ENCODE measurements around the gene SIL1.
A peak's percentile ranks its signal among the peaks of the same experiment; 100 is the strongest.
"Not testable (repeated sequence)": the region's sequence is repeated elsewhere in the genome, so short reads cannot be mapped to it uniquely, and the experiment has no call there.

Gene SIL1

GRCh38 chr5:139038613-139039305 is 159.4 kb downstream of the SIL1 start:
- Mint-ChIP-seq H3K27me3 (no peaks in the 10 kb centered on the region), H3K4me3 (no peak overlapping the region), H3K9me3 (peaks cover 17% of the 10 kb centered on the region), H3K27ac (no peak overlapping the region), H3K4me1 (no peaks in the 10 kb centered on the region), H3K36me3 (peaks cover 36% of the 10 kb centered on the region)

DNA sequence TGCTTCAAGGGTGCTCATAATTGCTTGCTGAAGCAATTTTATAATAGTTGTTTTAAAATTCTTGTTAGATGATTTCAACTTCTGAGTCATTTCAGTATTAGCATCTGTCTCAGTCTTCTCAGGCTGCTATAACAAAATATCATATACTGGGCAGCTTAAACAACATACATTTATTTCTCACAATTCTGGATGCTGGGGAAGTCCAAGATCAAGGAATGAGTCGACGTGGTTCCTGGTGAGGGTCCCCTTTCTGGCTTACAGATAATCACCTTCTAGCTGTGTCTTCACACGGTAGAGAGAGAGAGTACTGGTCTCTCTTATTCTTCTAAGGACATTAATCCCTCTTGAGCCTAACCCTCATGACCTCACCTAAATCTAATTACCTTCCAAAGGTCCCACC is 160.4 kb downstream of the SIL1 start:
- peaks cover 41% of the 10 kb centered on the region for H3K36me3 Mint-ChIP-seq
- peaks cover 24% of the 10 kb centered on the region for H3K9me3 Mint-ChIP-seq
- no peaks in the 10 kb centered on the region for H3K4me1 Mint-ChIP-seq
- H3K4me3 Mint-ChIP-seq = no peak overlapping the region
- H3K27ac Mint-ChIP-seq = no peak overlapping the region
- H3K27me3 Mint-ChIP-seq = no peaks in the 10 kb centered on the region

- Mint-ChIP-seq H3K36me3 (peaks cover 44% of the 10 kb centered on the region), H3K9me3 (peaks cover 24% of the 10 kb centered on the region)
- not testable (repeated sequence) for H3K27ac Mint-ChIP-seq, H3K4me3 Mint-ChIP-seq, H3K4me1 Mint-ChIP-seq, H3K27me3 Mint-ChIP-seq
These were observed 161.8 kb downstream of the SIL1 start for GRCh38 chr5:139036332-139036731.

- H3K4me3 Mint-ChIP-seq = no peak overlapping the region
- no peaks in the 10 kb centered on the region for H3K4me1 Mint-ChIP-seq
- H3K27me3 Mint-ChIP-seq = no peaks in the 10 kb centered on the region
- H3K27ac Mint-ChIP-seq = no peak overlapping the region
- H3K9me3 Mint-ChIP-seq = no peaks in the 10 kb centered on the region
- H3K36me3 Mint-ChIP-seq = peaks cover 17% of the 10 kb centered on the region
These were observed 171.0 kb downstream of the SIL1 start for GRCh38 chr5:139027150-139027549.

DNA sequence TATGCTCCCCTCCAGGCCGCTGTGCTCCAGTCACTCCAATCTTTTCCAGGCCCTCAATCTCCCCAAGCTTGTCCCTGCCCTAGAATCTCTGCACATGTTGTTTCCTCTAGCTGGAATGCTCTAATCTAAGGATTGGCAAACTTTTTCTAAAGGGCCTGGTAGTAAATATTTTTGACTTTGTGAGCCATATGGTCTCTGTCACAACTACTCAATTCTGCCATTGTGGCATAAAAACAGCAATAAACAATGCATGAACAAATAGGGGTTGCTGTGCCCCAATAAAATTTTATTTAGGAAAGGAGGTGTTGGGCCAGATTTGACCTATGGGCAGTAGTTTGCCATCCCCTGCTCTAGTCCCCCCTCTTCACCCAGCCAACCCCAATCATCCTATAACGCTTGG is 172.5 kb downstream of the SIL1 start:
- peaks cover 13% of the 10 kb centered on the region for H3K36me3 Mint-ChIP-seq
- no peak overlapping the region for H3K4me3 Mint-ChIP-seq
- no peaks in the 10 kb centered on the region for H3K9me3 Mint-ChIP-seq
- no peaks in the 10 kb centered on the region for H3K27me3 Mint-ChIP-seq
- no peaks in the 10 kb centered on the region for H3K4me1 Mint-ChIP-seq
- H3K27ac Mint-ChIP-seq = no peak overlapping the region

- no peaks in the 10 kb centered on the region for H3K4me1 Mint-ChIP-seq
- H3K27ac Mint-ChIP-seq = no peak overlapping the region
- no peaks in the 10 kb centered on the region for H3K27me3 Mint-ChIP-seq
- H3K9me3 Mint-ChIP-seq = no peaks in the 10 kb centered on the region
- peaks cover 15% of the 10 kb centered on the region for H3K36me3 Mint-ChIP-seq
- H3K4me3 Mint-ChIP-seq = no peak overlapping the region
These were observed 174.9 kb downstream of the SIL1 start for GRCh38 chr5:139023286-139023685.

GRCh38 chr5:139022528-139022927 is 175.6 kb downstream of the SIL1 start:
- Mint-ChIP-seq H3K4me1 (no peaks in the 10 kb centered on the region), H3K4me3 (no peak overlapping the region), H3K27me3 (no peaks in the 10 kb centered on the region), H3K36me3 (peaks cover 17% of the 10 kb centered on the region), H3K27ac (no peak overlapping the region), H3K9me3 (no peaks in the 10 kb centered on the region)

GRCh38 chr5:139021346-139021745 is 176.8 kb downstream of the SIL1 start:
- no peak overlapping the region for H3K27ac Mint-ChIP-seq
- H3K27me3 Mint-ChIP-seq = no peaks in the 10 kb centered on the region
- no peaks in the 10 kb centered on the region for H3K9me3 Mint-ChIP-seq
- H3K36me3 Mint-ChIP-seq = peaks cover 22% of the 10 kb centered on the region
- H3K4me1 Mint-ChIP-seq = no peaks in the 10 kb centered on the region
- H3K4me3 Mint-ChIP-seq = no peak overlapping the region

- peaks cover 27% of the 10 kb centered on the region for H3K36me3 Mint-ChIP-seq
- no peaks in the 10 kb centered on the region for H3K4me1 Mint-ChIP-seq
These were observed 178.3 kb downstream of the SIL1 start for GRCh38 chr5:139019880-139020279.

GRCh38 chr5:139019211-139019610 is 179.0 kb downstream of the SIL1 start:
- H3K36me3 Mint-ChIP-seq = peaks cover 28% of the 10 kb centered on the region
- H3K4me3 Mint-ChIP-seq = no peak overlapping the region
- H3K9me3 Mint-ChIP-seq = no peaks in the 10 kb centered on the region

More at GRCh38 chr5:139019880-139020279, 178.3 kb downstream of the SIL1 start:
- Mint-ChIP-seq H3K27ac (no peak overlapping the region), H3K4me3 (no peak overlapping the region), H3K27me3 (no peaks in the 10 kb centered on the region), H3K9me3 (no peaks in the 10 kb centered on the region)

GRCh38 chr5:139017624-139018023 is 180.5 kb downstream of the SIL1 start:
- no peaks in the 10 kb centered on the region for H3K4me1 Mint-ChIP-seq
- no peaks in the 10 kb centered on the region for H3K9me3 Mint-ChIP-seq
- no peak overlapping the region for H3K4me3 Mint-ChIP-seq
- H3K27ac Mint-ChIP-seq = no peak overlapping the region
- H3K36me3 Mint-ChIP-seq = peaks cover 34% of the 10 kb centered on the region
- H3K27me3 Mint-ChIP-seq = no peaks in the 10 kb centered on the region

More at GRCh38 chr5:139019211-139019610, 179.0 kb downstream of the SIL1 start:
- Mint-ChIP-seq H3K27ac (no peak overlapping the region), H3K4me1 (no peaks in the 10 kb centered on the region), H3K27me3 (no peaks in the 10 kb centered on the region)

- no peaks in the 10 kb centered on the region for H3K27me3 Mint-ChIP-seq
- no peak overlapping the region for H3K27ac Mint-ChIP-seq
- H3K4me3 Mint-ChIP-seq = no peak overlapping the region
- H3K9me3 Mint-ChIP-seq = no peaks in the 10 kb centered on the region
- peaks cover 39% of the 10 kb centered on the region for H3K36me3 Mint-ChIP-seq
- no peaks in the 10 kb centered on the region for H3K4me1 Mint-ChIP-seq
These were observed 182.0 kb downstream of the SIL1 start for GRCh38 chr5:139016186-139016585.

- Mint-ChIP-seq H3K27ac (no peak overlapping the region), H3K4me1 (no peaks in the 10 kb centered on the region), H3K36me3 (peaks cover 38% of the 10 kb centered on the region), H3K9me3 (no peaks in the 10 kb centered on the region), H3K27me3 (no peaks in the 10 kb centered on the region), H3K4me3 (no peak overlapping the region)
These were observed 183.4 kb downstream of the SIL1 start for GRCh38 chr5:139014726-139015125.

GRCh38 chr5:139012176-139012575 is 186.0 kb downstream of the SIL1 start:
- H3K4me1 Mint-ChIP-seq = no peaks in the 10 kb centered on the region
- H3K27me3 Mint-ChIP-seq = no peaks in the 10 kb centered on the region
- peak overlapping the region; percentile 58 for H3K4me3 Mint-ChIP-seq
- H3K9me3 Mint-ChIP-seq = no peaks in the 10 kb centered on the region
- peaks cover 30% of the 10 kb centered on the region for H3K36me3 Mint-ChIP-seq
- no peak overlapping the region for H3K27ac Mint-ChIP-seq

- H3K9me3 Mint-ChIP-seq, H3K27ac Mint-ChIP-seq, H3K27me3 Mint-ChIP-seq, H3K4me1 Mint-ChIP-seq: not testable (repeated sequence)
- Mint-ChIP-seq H3K4me3 (peak overlapping the region; percentile 39), H3K36me3 (peaks cover 23% of the 10 kb centered on the region)
These were observed 187.0 kb downstream of the SIL1 start for GRCh38 chr5:139011156-139011555.

- no peak overlapping the region for H3K4me3 Mint-ChIP-seq
- H3K4me1 Mint-ChIP-seq = no peaks in the 10 kb centered on the region
- peaks cover 12% of the 10 kb centered on the region for H3K36me3 Mint-ChIP-seq
- H3K27me3 Mint-ChIP-seq = no peaks in the 10 kb centered on the region
- H3K9me3 Mint-ChIP-seq = no peaks in the 10 kb centered on the region
- H3K27ac Mint-ChIP-seq = no peak overlapping the region
These were observed 193.5 kb downstream of the SIL1 start for GRCh38 chr5:139004374-139005307.

All from activated naive CD4-positive, alpha-beta T cell treated with anti-CD3 and anti-CD28 coated beads, Interleukin-2, amount 50 U/mL, for 24 hours (primary cell).